SK-N-MC (cell line): Measurements from ENCODE around the gene PSTPIP1.

Experiments used
- EZH2 ChIP-seq: fragments of 200-600 bp; sonication (generic); IDR thresholded peaks from one replicate; pipeline ENCODE4 v1.6.1; 2017; ENCODE audit warnings: antibody characterized with exemption
- POLR2AphosphoS5 ChIP-seq: IDR thresholded peaks from 2 replicates; pipeline ENCODE4 v1.6.1; 2012; ENCODE audit warnings: mild to moderate bottlenecking, low read depth, low read length, borderline replicate concordance

GRCh38 chr15:77039217-77039533 lies 44.2 kb downstream of the PSTPIP1 start:
- TF ChIP-seq EZH2: no peak
- TF ChIP-seq POLR2AphosphoS5: no peak
